Measurements from ENCODE around the gene FLOT1. TPM values are rescaled to one million over a fixed set of nuclear protein-coding genes. Genes with fewer than 3 reads are reported as not detected.
A peak's percentile ranks its signal among the peaks of the same experiment; 100 is the strongest.

Gene FLOT1
- total RNA-seq, 1 experiment from 2014 or later = 152 TPM

DNA sequence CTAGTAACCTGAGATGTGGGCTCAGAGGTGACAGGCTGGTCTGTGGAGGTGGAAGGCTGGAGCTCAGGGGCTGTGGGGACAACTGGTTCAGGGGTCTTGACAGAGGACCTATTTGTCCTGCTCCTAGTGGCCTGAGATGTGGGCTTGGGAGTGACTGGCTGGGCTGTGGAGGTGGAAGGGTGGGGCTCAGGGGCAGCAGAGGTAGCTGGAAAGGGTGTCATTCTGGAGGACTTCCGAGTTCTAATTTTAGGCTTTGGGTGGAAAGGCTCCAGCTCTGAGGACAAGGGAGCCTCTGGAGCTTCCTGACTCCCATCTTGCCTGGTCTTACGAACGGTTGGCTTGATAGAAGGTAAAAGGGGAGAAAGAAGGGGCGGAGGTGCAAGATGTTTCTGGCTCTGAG, 36.9 kb downstream of the FLOT1 start:
- DNase-seq (ENCODE audit: low spot score) = no peak

GRCh38 chr6:30703821-30704220, 38.7 kb downstream of the FLOT1 start:
- DNase-seq (ENCODE audit: low spot score) = no peak

DNA sequence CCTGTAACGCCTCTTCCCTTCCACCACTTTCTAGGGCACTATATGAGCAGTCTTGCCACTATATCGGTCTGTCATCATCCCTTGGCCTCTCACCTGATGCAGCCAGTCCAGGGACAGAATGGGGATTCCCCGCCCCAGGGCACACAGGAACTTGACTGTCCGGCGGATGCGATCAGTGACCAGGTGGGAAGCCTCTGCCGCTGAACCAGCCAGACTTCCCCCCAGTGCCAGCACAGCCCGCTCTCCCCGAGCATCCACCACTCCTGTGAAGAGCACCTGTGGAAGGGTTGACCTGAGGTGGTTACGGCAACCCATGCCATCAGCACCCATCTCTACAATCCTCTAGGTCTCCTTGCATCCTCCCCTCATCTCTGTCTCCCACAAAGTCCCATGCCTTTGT, 39.5 kb downstream of the FLOT1 start:
- DNase-seq (ENCODE audit: low spot score) = no peak

DNA sequence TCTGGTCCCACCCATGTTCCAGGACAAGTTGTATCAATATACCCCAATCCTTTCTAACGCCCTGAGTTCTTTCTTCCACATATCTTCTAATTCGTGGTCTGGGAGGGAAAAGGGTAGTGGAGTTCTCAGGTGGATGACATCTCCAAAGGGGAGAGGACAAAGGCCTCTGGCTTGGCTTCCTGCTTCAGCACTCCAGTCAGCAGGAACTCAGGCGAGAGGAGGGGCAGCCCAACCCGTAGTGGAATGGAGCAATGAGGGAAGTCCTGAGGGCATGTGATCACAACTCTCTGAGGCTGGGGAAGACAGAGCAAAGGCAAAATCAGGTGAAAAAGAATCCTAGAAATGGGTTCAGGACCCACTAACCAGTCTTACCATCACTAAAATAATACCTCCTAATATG, 42.1 kb downstream of the FLOT1 start:
- DNase-seq (ENCODE audit: low spot score) = no peak

DNA sequence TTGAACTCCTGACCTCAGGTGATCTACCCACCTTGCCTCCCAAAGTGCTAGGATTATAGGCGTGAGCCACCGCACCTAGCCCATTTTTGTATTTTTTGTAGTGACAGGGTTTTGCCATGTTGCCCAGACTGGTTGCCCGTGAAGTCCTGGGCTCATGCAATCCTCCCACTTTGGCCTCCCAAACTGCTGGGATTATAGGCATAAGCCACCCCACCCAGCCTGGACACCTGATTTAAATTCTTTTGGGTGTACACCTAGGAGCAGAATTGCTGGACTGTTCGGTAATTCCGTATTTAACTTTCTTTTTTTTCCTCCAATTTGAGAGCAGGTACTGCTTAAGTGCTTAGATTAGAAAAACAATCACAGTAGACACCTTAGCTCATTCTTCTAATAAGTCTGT, 46.1 kb downstream of the FLOT1 start:
- no peak for DNase-seq (ENCODE audit: low spot score)

DNA sequence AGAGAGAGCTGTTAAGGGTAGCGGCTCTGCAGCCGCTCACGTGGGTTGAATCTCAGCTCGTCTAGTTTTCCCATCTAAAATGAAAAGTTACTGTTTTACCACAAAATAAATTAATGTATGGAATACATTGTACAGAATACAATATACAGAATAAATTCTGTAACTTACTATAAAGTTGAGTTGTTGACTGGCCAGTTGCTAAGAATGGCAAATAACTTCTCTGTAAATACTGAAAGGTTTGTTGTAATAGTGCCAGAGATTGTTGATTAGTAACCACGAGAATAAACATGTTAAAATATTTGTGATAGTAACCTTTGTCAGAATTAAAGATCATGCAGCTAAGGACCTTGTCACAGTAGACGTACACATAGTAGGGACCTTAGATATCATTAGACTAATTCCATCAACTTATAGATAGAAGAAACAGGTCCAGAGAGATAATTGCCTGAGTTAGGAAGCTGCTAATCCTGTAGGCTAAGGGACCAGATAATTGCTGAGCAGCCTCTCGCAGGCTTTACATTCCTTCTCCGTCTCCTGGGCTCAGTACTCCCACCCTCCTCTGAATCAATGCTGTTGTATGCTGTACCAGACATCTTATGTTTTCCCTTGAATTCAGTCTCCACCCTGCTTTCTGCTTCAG, 51.2 kb downstream of the FLOT1 start:
- peak; percentile 44 for DNase-seq (ENCODE audit: low spot score)

GRCh38 chr6:30690403-30691207, 51.9 kb downstream of the FLOT1 start, which contains the start of gene NRM:
Gene NRM, minus strand, starts transcription at chr6:30690984. Its CDS starts 10 bp downstream, at chr6:30690974.
- peak; percentile 88 for DNase-seq (ENCODE audit: low spot score)

GRCh38 chr6:30689985-30690384, 52.5 kb downstream of the FLOT1 start:
- DNase-seq (ENCODE audit: low spot score) = no peak

DNA sequence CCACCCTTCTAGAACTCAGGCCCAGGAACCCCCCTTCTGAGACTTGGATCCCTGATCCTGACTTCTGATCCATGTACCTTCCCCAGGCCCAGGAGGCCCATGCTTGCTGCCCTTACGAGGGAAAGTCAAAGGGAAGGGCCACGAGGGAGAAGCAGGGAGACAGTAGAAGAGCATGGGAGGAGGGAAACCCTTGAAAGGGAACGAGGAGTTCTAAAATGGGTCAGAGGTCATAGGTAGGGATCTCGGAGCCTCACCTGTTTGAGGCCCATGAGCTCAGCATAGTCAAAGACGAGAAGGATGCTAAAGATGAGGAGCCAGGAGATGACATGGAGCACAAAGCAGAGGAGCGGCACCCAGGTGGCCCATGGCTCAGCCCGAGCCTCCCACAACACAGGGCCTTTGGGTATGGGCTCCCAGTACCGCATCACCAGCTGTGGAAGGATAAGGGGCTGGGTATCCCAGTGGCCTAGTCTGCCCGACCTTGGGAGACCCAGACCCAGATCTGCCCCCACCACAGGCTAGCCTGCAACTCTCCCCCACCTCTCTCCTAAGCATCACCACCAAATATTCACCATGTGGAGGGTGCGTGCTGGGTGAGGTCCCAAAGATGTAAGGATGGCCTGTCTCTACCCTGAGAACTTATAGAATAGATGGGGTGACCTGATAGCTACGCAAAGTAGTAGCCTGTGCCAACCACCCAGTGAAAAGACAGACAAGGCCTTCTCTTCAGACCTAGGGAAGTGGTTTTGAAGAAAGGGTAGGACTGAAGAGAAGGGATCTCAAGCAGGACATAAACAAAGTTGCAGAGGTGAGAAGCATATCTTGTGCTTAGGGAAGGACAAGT, 53.2 kb downstream of the FLOT1 start:
- DNase-seq (ENCODE audit: low spot score) = no peak

- DNase-seq (ENCODE audit: low spot score) = no peak
Measured at GRCh38 chr6:30688569-30688968, 53.9 kb downstream of the FLOT1 start.

- DNase-seq (ENCODE audit: low spot score) = no peak
Measured at GRCh38 chr6:30687659-30688431, 54.6 kb downstream of the FLOT1 start.

GRCh38 chr6:30686908-30687658, 55.4 kb downstream of the FLOT1 start:
- peak; percentile 66 for DNase-seq (ENCODE audit: low spot score)

GRCh38 chr6:30686009-30686907, 56.2 kb downstream of the FLOT1 start, which contains the start of gene PPP1R18:
Gene PPP1R18, minus strand, starts transcription at chr6:30686645. Its CDS starts 627 bp downstream, at chr6:30686018.
- no peak for DNase-seq (ENCODE audit: low spot score)

GRCh38 chr6:30685157-30686008, 57.1 kb downstream of the FLOT1 start:
- no peak for DNase-seq (ENCODE audit: low spot score)

DNA sequence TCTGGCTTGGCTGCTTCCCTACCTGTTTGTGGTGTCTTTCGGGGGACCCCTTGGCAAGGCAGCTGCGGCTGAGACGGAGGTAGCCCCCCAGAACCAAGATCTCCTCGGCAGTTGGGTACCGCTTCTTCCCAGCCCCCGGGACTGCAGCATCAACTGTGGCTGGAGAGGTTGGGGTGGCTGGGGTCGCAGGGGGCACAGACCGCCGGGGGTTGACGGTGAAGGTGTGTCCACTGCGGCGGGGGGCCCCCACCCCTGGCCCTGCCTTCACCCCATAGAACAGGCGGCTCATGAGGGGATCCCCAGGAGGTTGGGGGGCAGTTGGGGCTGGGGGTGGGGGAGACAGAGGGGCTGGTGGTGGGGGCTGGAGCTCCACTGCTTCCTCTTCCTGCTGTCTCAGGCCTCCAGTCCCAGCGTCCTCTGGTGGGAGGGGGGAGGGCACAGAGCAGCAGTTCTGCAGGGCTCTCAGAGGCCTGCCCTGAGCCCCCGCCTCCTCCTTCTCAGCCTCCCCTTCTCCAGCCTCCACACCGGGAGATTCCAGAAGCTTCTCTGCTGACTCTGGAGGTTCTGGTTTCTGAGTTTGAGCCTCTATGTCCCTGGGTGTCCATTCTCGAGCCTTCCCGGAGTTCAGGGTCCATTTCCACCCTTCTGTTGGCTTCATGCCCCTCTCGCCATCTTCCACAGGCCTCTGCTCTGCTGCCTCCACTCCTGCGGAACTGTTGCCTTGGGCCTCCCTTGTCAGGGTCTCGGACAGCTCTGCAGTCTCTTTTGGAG, 57.9 kb downstream of the FLOT1 start:
- DNase-seq (ENCODE audit: low spot score) = no peak

DNA sequence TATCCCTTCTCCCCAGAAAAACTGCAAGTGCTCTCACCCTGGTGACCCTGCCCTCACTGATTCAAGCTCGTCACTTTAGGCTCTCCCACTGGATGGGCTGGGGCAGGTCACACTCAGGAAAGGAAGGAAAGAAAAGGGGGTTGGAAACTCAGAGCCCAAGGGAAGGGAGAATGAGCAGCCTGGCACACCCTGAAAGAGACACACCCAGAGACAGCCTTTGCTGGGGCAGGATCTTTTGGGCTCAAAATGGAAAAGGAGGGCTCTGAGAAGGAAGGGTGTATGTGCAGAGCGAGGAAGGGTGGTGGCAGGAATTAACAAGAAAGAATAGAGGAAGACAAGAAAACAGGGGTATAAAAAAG, 58.5 kb downstream of the FLOT1 start:
- DNase-seq (ENCODE audit: low spot score) = no peak

DNA sequence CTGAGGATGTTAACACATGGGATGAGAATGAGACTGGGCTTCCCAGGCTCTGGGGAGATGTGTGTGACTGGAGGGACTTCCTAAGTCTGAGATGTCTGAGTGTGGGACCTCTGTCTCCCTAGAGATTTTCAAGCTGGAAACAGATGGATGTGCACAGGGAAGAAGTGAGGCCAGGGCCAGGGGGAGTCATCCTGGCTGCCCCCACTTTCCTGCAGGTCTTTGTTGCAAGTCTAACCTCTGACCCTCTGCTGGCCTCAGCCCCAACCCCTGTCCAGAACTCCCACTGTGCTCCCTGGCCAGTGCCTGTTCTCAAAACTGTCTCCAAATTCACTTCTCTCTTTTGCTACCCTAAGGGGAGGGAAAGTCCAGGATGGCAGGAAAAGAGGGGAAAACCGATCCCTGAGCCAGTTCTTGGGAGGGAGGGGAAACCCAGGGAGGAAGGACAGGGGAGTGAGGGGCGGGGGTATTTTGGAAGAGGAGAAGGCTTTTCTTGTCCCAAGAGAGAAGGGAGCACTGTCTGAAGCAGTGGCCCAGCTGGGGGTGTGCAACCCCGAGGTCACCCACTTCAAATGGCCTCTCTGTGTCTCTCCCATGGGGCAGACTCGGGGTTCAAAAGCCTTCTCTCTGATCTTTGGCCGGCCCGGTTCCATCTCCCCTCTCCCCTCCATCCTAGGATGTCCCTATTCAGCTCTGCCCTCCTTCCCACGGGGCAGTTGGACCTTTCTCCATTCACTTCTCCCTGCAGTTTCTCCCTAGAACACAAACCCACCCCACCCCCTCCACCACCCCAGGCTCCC, 59.1 kb downstream of the FLOT1 start:
- DNase-seq (ENCODE audit: low spot score) = no peak

Data from HT-29 (cell line).